ENCODE results near the gene ATG16L2.

DNA sequence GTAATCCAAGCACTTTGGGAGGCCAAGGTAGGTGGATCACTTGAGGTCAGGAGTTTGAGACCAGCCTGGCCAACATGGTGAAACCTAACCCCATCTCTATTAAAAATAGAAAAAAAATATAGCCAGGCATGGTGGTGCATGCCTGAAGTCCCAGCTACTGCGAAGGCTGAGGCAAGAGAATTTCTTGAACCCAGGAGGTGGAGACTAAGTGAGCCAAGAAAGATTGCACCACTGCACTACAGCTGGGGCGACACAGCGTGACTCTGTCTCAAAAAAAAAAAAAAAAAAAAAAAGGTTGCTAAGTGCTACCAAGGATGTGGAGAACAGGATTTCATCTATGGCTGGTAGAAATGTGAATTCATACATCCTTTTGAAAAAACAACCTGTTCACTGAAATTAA lies 36.6 kb downstream of the ATG16L2 start:
- TF ChIP-seq POLR2A (IDR thresholded peaks at IDR 0.05), result no peak
- TF ChIP-seq, protein P1, sequence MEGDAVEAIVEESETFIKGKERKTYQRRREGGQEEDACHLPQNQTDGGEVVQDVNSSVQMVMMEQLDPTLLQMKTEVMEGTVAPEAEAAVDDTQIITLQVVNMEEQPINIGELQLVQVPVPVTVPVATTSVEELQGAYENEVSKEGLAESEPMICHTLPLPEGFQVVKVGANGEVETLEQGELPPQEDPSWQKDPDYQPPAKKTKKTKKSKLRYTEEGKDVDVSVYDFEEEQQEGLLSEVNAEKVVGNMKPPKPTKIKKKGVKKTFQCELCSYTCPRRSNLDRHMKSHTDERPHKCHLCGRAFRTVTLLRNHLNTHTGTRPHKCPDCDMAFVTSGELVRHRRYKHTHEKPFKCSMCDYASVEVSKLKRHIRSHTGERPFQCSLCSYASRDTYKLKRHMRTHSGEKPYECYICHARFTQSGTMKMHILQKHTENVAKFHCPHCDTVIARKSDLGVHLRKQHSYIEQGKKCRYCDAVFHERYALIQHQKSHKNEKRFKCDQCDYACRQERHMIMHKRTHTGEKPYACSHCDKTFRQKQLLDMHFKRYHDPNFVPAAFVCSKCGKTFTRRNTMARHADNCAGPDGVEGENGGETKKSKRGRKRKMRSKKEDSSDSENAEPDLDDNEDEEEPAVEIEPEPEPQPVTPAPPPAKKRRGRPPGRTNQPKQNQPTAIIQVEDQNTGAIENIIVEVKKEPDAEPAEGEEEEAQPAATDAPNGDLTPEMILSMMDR (IDR thresholded peaks at IDR 0.05), result no peak
